H9 (cell line): ENCODE measurements around the gene GPR153. TPM values are rescaled to one million over a fixed set of nuclear protein-coding genes. Genes with fewer than 3 reads are reported as not detected.

ENCODE experiments used
- DNase-seq: peaks from one replicate; pipeline ENCODE4 v3.0.0-alpha.2; 2017
- H2AFZ ChIP-seq: one replicate; pipeline ENCODE4 v1.6.1; 2013; ENCODE audit warnings: mild to moderate bottlenecking, low read length, control low read depth, moderate library complexity
- H2AK5ac ChIP-seq: 2 replicates; pipeline ENCODE4 v1.6.1; 2013; ENCODE audit warnings: low read length, control low read depth, mixed read lengths; ENCODE audit not compliant: insufficient read length
- H2BK120ac ChIP-seq: one replicate; pipeline ENCODE4 v1.6.1; 2013; ENCODE audit warnings: low read depth, mild to moderate bottlenecking, low read length, control low read depth, inconsistent platforms; ENCODE audit not compliant: poor library complexity, severe bottlenecking
- H2BK12ac ChIP-seq: 2 replicates; pipeline ENCODE4 v1.6.1; 2013; ENCODE audit warnings: low read length, control low read depth, mixed read lengths, low read depth; ENCODE audit not compliant: insufficient read length
- H2BK15ac ChIP-seq: 2 replicates; pipeline ENCODE4 v1.6.1; 2013; ENCODE audit warnings: low read depth, low read length, control low read depth
- H2BK20ac ChIP-seq: one replicate; pipeline ENCODE4 v1.6.1; 2013; ENCODE audit warnings: low read depth, mild to moderate bottlenecking, low read length, control low read depth, inconsistent platforms; ENCODE audit not compliant: poor library complexity, severe bottlenecking
- H2BK5ac ChIP-seq: 2 replicates; pipeline ENCODE4 v1.6.1; 2013; ENCODE audit warnings: low read length, control low read depth, mixed read lengths; ENCODE audit not compliant: insufficient read length
- H3K14ac ChIP-seq: 2 replicates; pipeline ENCODE4 v1.6.1; 2013; ENCODE audit warnings: low read length, control low read depth; ENCODE audit not compliant: insufficient read depth
- H3K18ac ChIP-seq: 2 replicates; pipeline ENCODE4 v1.6.1; 2013; ENCODE audit warnings: low read depth, mild to moderate bottlenecking, mixed read lengths, low read length, control low read depth; ENCODE audit not compliant: insufficient read length
- H3K23ac ChIP-seq: 2 replicates; pipeline ENCODE4 v1.6.1; 2013; ENCODE audit warnings: low read length, control low read depth, mixed read lengths, low read depth; ENCODE audit not compliant: insufficient read length
- H3K23me2 ChIP-seq: 2 replicates; pipeline ENCODE4 v1.6.1; 2013; ENCODE audit warnings: low read depth, mild to moderate bottlenecking, mixed read lengths, low read length, control low read depth; ENCODE audit not compliant: insufficient read length, poor library complexity, severe bottlenecking
- H3K27ac ChIP-seq: 2 replicates; pipeline ENCODE4 v1.5.1; 2013; ENCODE audit warnings: low read length, control low read depth, mixed read lengths, low read depth; ENCODE audit not compliant: insufficient read length
- H3K27me3 ChIP-seq: 2 replicates; pipeline ENCODE4 v1.6.1; 2013; ENCODE audit warnings: low read length, control low read depth, inconsistent platforms; ENCODE audit not compliant: insufficient read depth
- H3K4ac ChIP-seq: 2 replicates; pipeline ENCODE4 v1.6.1; 2013; ENCODE audit warnings: low read depth, mild to moderate bottlenecking, control low read depth, inconsistent platforms, low read length, moderate library complexity
- H3K4me1 ChIP-seq: 2 replicates; pipeline ENCODE4 v1.6.1; 2013; ENCODE audit warnings: low read length, control low read depth, inconsistent platforms; ENCODE audit not compliant: insufficient read depth
- H3K4me2 ChIP-seq: 2 replicates; pipeline ENCODE4 v1.6.1; 2013; ENCODE audit warnings: low read length, control low read depth, mixed read lengths; ENCODE audit not compliant: insufficient read length, insufficient read depth
- H3K56ac ChIP-seq: 2 replicates; pipeline ENCODE4 v1.6.1; 2013; ENCODE audit warnings: low read depth, mild to moderate bottlenecking, mixed read lengths, low read length, control low read depth; ENCODE audit not compliant: insufficient read length
- H3K79me1 ChIP-seq: 2 replicates; pipeline ENCODE4 v1.6.1; 2013; ENCODE audit warnings: low read depth, mild to moderate bottlenecking, moderate library complexity, low read length, control low read depth, inconsistent platforms; ENCODE audit not compliant: insufficient read depth, poor library complexity, severe bottlenecking
- H3K79me2 ChIP-seq: 2 replicates; pipeline ENCODE4 v1.6.1; 2013; ENCODE audit warnings: low read length, control low read depth, inconsistent platforms; ENCODE audit not compliant: insufficient read depth
- H3K9ac ChIP-seq: 2 replicates; pipeline ENCODE4 v1.6.1; 2013; ENCODE audit warnings: low read length, control low read depth, mixed read lengths; ENCODE audit not compliant: insufficient read length; ENCODE audit errors: extremely low read depth
- H3K9me3 ChIP-seq: one replicate; pipeline ENCODE4 v1.6.1; 2013; ENCODE audit warnings: low read depth, low read length, inconsistent platforms; ENCODE audit not compliant: control insufficient read depth
- H3T11ph ChIP-seq: one replicate; pipeline ENCODE4 v1.6.1; 2013; ENCODE audit warnings: mild to moderate bottlenecking, low read length, control low read depth, inconsistent platforms
- H4K20me1 ChIP-seq: one replicate; pipeline ENCODE4 v1.6.1; 2013; ENCODE audit not compliant: control insufficient read depth, insufficient read length, insufficient read depth
- H4K5ac ChIP-seq: 2 replicates; pipeline ENCODE4 v1.6.1; 2013; ENCODE audit warnings: low read depth, mild to moderate bottlenecking, mixed read lengths, low read length, control low read depth; ENCODE audit not compliant: insufficient read length
- H4K8ac ChIP-seq: replicated peaks from 2 replicates; pipeline ENCODE4 v1.6.1; 2013; ENCODE audit warnings: low read length, control low read depth, mixed read lengths, low read depth; ENCODE audit not compliant: insufficient read length
- H4K91ac ChIP-seq: 2 replicates; pipeline ENCODE4 v1.6.1; 2013; ENCODE audit warnings: low read depth, mild to moderate bottlenecking, moderate library complexity, mixed read lengths, low read length, control low read depth; ENCODE audit not compliant: insufficient read length
- H3K27ac Mint-ChIP-seq, 3 experiments: 2 replicates in 2 of 3; 3 replicates in 1 of 3; pipeline ENCODE4 v1.8.0; 2020 to 2021; ENCODE audit warnings: mixed read lengths in 3 of 3, mild to moderate bottlenecking in 1 of 3, moderate library complexity in 1 of 3
- H3K27me3 Mint-ChIP-seq: 2 replicates; pipeline ENCODE4 v1.8.0; 2021; ENCODE audit warnings: low read depth, mild to moderate bottlenecking, moderate library complexity, mixed read lengths
- H3K36me3 Mint-ChIP-seq, 3 experiments: 2 replicates in 2 of 3; 3 replicates in 1 of 3; pipeline ENCODE4 v1.8.0; 2020 to 2021; ENCODE audit warnings: low read depth in 3 of 3, mixed read lengths in 3 of 3; ENCODE audit not compliant: insufficient read depth in 1 of 3
- H3K4me1 Mint-ChIP-seq, 2 experiments: 2 replicates each; pipeline ENCODE4 v1.8.0; 2020; ENCODE audit warnings: mixed read lengths in 2 of 2
- H3K4me3 Mint-ChIP-seq, 2 experiments: 2 replicates in 1 of 2; 3 replicates in 1 of 2; pipeline ENCODE4 v1.8.0; 2020 to 2021; ENCODE audit warnings: mild to moderate bottlenecking in 2 of 2, mixed read lengths in 2 of 2, moderate library complexity in 1 of 2
- H3K9me3 Mint-ChIP-seq, 2 experiments: 2 replicates in 1 of 2; 3 replicates in 1 of 2; pipeline ENCODE4 v1.8.0; 2020; ENCODE audit warnings: mild to moderate bottlenecking in 2 of 2, mixed read lengths in 2 of 2, moderate library complexity in 1 of 2
- WGBS: extraction: QIAGEN DNeasy Blood & Tissue Kit; methylation state at CpG from one replicate; pipeline ENCODE4 v1.1.7; 2013; ENCODE audit warnings: missing lambda C conversion rate, low lambda C conversion rate, mixed read lengths; ENCODE audit not compliant: insufficient read length; ENCODE audit errors: extremely low coverage; 5-methylcytosine and 5-hydroxymethylcytosine counted together
- total RNA-seq: library from RNA; stranded (reverse); gene quantifications from 2 replicates; pipeline ENCODE4 v1.2.1, GENCODE V29; 2021
- TF ChIP-seq, protein P1 (sequence below): fragments of 200-600 bp; sonication (generic); conservative IDR thresholded peaks from 3 replicates; pipeline ENCODE4 v1.8.0; 2021; ENCODE audit warnings: antibody characterized with exemption, mild to moderate bottlenecking

Gene GPR153
- total RNA-seq, 1 experiment from 2014 or later = 8.9 TPM

DNA sequence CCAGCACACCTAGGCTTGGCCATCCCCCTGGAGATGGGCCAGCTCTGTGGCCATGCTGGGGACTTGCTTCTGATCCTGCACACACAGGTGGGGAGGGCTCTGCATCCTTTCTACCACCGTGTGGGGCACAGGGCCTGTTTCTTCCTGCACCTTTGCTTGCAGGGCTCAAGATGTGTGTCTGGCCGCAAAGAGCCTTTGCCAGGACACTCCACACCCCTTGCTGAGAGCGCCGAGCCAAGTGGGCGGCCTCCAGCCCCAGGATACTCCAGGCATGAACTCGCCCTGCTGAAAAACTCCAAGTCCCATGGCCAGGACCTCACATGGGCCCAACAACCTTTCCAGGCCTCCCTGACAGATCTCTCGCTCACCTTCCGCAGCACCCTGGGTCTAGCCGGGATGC, 11.6 kb upstream of the GPR153 start:
- Histone ChIP-seq H2BK12ac (no peak overlapping the region), H4K5ac (no peak overlapping the region), H2BK15ac (no peak overlapping the region), H3K79me1 (no peaks in the 10 kb centered on the region), H3T11ph (no peak overlapping the region), H4K8ac (no peak overlapping the region), H3K23ac (no peak overlapping the region), H3K56ac (no peak overlapping the region), H3K9me3 (no peaks in the 10 kb centered on the region), H2BK20ac (no peak overlapping the region), H3K27ac (no peak overlapping the region), H3K9ac (no peak overlapping the region), H2AK5ac (no peak overlapping the region), H3K4ac (no peak overlapping the region), H3K23me2 (no peaks in the 10 kb centered on the region), H3K79me2 (no peaks in the 10 kb centered on the region), H2BK120ac (no peak overlapping the region), H2AFZ (no peak overlapping the region), H3K18ac (no peak overlapping the region), H3K14ac (no peak overlapping the region), H3K27me3 (no peaks in the 10 kb centered on the region), H3K4me2 (no peak overlapping the region), H4K91ac (no peak overlapping the region), H4K20me1 (no peaks in the 10 kb centered on the region), H2BK5ac (no peak overlapping the region), H3K4me1 (0 out of 2 replicates have a peak, but pooled peaks cover 4% of the 10 kb centered on the region)
- Mint-ChIP-seq H3K4me1 (peaks cover 24 to 40% of the 10 kb centered on the region in 2 experiments), H3K4me3 (no peak overlapping the region), H3K36me3 (peaks cover 0 to 2% (median 2%) of the 10 kb centered on the region in 3 experiments; a peak in 3 of 7 replicates), H3K27me3 (no peaks in the 10 kb centered on the region; the same call in 1 of the 2 replicates), H3K27ac (no peak overlapping the region; a peak in 1 of 7 replicates), H3K9me3 (no peaks in the 10 kb centered on the region)
- no CpG with 5 or more reads among the region's 9 CpGs for WGBS
- DNase-seq = no peak
- TF ChIP-seq, protein P1, sequence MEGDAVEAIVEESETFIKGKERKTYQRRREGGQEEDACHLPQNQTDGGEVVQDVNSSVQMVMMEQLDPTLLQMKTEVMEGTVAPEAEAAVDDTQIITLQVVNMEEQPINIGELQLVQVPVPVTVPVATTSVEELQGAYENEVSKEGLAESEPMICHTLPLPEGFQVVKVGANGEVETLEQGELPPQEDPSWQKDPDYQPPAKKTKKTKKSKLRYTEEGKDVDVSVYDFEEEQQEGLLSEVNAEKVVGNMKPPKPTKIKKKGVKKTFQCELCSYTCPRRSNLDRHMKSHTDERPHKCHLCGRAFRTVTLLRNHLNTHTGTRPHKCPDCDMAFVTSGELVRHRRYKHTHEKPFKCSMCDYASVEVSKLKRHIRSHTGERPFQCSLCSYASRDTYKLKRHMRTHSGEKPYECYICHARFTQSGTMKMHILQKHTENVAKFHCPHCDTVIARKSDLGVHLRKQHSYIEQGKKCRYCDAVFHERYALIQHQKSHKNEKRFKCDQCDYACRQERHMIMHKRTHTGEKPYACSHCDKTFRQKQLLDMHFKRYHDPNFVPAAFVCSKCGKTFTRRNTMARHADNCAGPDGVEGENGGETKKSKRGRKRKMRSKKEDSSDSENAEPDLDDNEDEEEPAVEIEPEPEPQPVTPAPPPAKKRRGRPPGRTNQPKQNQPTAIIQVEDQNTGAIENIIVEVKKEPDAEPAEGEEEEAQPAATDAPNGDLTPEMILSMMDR = no peak
